GM18907 (cell line): Measurements from ENCODE around the gene EFCAB5.
"Not testable (repeated sequence)": the region's sequence is repeated elsewhere in the genome, so short reads cannot be mapped to it uniquely, and the experiment has no call there.

Experiments used
- ATAC-seq: cut with Tn5 transposase; IDR thresholded peaks from one replicate; pipeline ENCODE4 v1.9.1; 2021; ENCODE audit warnings: mild to moderate bottlenecking, moderate library complexity; ENCODE audit not compliant: unreplicated experiment

Gene EFCAB5

GRCh38 chr17:30000755-30001257, 59.4 kb downstream of the EFCAB5 start:
- no peak for ATAC-seq

DNA sequence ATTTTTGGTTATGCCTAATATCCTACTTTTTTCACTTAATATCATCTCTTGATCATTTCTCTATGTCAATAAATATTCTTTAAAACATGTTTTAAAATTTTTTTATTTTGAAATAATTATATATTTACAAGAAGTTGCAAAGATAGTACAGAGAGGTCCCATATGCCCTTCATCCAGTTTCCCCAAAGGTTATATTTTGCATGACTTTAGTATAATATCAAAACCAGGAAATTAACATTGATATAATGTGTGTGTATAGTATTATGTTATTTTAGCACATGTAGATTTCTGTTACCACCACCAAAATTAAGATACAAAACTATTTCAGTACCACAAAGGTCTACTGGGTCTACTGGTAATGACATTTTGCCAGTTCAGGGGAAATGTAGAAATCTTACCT, 60.7 kb downstream of the EFCAB5 start:
- ATAC-seq, result no peak

- no peak for ATAC-seq
Observed at GRCh38 chr17:30005709-30006320, 64.4 kb downstream of the EFCAB5 start.

- ATAC-seq, result not testable (repeated sequence)
Observed at GRCh38 chr17:30011934-30012333, 70.5 kb downstream of the EFCAB5 start.

DNA sequence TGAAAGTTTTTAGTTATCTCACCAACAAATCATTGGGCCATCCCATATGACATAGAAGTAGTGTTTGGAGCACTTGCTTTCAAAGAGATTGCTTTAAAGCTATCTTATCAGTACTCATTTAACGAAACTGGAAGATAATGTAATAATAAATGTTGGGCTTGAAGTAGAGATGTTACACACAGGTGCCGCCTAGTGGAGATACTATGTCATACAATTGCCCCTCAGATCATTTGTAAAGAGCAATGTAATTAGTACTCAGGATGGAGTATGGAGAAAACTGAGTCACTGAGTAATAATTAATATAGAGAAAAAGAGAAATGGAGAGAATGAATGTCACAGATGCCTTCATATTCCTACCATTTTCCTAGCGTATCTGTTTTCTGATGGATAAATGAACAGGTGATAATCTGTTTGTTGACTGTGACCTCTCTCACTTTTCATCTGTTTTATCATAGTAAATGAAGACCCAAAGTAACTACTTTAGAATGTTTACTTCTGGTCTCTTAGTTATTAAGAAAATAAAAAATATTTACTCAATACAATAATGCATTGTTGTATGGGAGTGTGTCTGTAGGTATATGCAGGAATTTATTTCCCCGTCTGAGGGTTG, 80.4 kb downstream of the EFCAB5 start:
- ATAC-seq, result no peak

GRCh38 chr17:30025325-30025724, 83.9 kb downstream of the EFCAB5 start:
- ATAC-seq, result not testable (repeated sequence)

GRCh38 chr17:30027676-30028075, 86.2 kb downstream of the EFCAB5 start:
- no peak for ATAC-seq

DNA sequence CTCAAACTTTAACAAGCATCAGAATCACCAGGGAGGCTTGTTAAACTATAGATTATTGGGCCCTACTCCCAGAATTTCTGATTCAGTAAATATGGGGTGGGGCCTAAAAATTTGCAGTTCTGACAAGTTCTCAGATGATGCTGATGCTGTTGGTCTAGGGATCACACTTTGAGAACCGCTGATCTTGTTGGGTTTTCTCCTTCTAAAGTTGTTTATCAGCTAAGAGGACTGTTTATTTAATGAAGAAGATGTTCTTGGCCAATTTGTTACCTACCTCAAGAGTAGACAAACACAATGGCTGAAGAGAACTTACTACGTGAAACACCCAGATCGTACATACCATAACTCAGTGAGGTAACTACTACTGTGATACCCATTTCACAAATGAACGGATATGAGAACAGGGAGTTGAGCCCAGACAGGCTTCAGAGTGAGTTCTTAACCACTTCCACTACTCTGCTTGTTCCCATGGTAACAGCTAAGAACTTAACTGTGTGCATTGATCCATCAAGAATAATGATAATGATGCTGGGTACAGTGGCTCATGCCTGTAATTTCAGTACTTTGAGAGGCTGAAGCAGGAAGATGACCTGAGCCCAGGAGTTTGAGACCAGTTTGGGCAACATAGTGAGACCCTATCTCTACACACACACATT, 89.9 kb downstream of the EFCAB5 start:
- no peak for ATAC-seq

GRCh38 chr17:30035369-30035768, 93.9 kb downstream of the EFCAB5 start:
- no peak for ATAC-seq

GRCh38 chr17:30040719-30041518, 99.5 kb downstream of the EFCAB5 start:
- ATAC-seq, result not testable (repeated sequence)

DNA sequence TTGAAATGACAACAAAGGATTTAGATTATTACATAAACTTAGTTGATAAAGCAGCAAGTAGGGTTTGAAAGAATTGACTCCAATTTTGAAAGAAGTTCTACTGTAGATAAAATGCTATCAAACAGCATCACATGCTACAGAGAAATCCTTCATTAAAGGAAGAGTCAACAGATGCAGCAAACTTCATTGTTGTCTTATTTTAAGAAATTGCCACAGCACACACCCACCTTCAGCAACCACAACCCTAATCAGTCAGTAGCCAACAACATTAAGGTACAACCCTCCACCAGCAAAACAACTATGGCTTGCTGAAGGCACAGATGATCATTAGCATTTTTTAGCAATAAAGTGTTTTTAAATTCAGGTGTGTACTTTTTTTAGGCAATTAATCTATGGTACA, 100.1 kb downstream of the EFCAB5 start:
- no peak for ATAC-seq

DNA sequence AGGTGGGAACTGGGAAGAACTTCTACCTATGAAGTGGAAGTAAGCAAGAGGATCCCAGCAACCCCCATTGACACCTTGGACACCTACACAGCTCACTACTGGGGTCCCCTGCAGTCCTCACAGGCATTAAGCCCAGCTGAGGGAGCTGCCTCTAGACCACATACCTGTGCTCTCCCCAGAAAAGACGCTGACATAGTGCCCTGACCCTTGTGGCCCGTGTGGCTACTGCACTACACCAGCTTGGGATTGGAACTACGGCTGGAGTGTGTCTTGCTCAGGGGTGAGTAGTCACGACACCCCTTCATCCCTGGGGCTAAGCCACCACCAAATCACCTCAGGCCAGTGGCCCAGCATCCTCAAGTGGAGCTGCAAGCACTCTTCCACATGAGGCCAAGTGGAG, 120.9 kb downstream of the EFCAB5 start:
- no peak for ATAC-seq

DNA sequence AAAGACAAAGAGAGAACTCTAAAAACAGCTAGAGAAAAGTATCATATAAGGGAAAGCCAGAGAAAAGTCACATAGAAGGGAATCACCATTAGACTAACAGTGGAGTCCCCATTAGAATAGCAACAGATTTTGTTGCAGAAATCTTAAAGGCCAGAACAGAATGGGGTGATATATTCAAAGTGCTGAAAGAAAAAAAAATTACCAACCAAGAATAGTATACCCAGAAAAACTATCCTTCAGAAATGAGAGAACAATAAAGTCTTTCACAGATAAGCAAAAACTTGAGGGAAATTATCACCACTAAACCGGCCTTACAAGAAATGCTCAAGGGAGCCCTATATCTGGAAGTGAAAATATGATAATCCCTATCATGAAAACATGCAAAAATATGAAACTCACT, 123.3 kb downstream of the EFCAB5 start:
- ATAC-seq, result no peak

DNA sequence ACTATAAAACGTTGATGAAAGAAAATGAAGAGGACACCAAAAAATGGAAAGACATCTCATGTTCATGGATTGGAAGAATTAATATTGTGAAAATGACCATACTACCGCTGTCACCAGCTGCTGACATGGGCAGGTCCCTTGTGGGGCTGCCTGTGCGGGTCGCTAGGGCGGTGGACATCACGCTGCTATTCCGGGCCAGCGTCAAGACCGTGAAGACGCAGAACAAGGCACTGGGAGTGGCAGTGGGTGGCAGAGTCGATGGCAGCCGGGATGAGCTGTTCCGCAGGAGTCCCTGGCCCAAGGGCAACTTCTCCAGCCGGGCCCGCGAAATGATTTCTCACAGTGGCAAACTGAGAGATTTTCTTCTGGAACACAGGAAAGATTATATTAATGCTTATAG, 127.0 kb downstream of the EFCAB5 start:
- ATAC-seq, result no peak

DNA sequence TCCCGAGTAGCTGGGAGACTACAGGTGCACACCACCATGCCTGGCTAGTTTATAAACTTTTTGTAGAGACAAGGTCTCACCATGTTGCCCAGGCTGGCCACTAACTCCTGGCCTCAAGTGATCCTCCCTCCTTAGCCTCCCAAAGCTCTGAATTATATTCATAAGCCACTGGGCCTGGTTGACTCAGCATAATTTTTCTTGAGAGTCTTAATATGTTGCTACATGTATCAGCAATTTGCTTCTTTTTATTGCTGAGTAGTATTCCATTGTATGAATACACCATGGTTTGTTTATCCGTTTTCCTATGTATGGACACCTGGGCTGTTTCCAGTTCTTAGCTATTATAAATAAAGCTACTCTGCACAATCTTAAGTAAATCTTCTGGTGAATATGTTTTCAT, 132.8 kb downstream of the EFCAB5 start:
- ATAC-seq, result no peak

GRCh38 chr17:30074730-30075129, 133.3 kb downstream of the EFCAB5 start:
- no peak for ATAC-seq

- no peak for ATAC-seq
Observed at GRCh38 chr17:30082773-30083172, 141.3 kb downstream of the EFCAB5 start.

DNA sequence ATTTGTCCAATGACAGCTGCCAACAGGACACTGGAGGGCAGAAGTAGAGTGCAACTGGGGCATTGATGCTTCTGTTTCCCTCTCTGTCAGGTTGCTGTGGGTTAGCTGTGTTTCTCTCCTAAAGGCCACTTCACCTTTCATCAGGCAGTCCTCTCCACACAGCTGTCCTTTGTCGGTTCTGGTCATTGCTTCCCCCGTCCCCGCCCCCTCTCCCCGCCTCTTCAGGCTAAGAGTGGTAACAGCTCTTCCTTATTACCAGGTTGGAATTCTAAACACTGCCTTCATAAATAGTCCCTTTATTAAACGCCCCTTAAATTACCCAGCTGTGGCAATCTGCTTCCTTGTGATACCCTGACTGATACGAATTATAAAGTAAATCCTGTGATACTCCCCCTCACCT, 143.4 kb downstream of the EFCAB5 start:
- no peak for ATAC-seq

DNA sequence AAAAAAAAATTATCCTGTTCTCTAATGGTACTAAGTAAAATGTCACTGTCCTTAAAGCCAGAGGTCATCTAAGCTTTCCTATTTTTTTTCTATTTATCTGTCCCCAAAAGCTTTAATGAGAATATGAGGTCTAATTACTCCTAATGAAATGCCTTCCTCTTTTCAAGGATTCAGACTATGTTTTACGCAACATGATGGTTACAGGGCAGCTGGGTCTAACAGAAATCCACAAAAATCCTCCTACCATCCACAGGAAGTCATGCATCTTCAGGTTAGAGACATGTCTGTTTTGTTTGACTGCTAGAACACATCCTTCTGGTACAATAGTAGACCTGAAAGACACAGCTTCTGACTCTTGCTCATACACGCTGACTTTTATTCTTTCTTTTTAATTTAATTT, 145.5 kb downstream of the EFCAB5 start:
- no peak for ATAC-seq

- not testable (repeated sequence) for ATAC-seq
Observed at GRCh38 chr17:30087431-30087830, 146.0 kb downstream of the EFCAB5 start.

GRCh38 chr17:30091121-30091670, 149.8 kb downstream of the EFCAB5 start:
- no peak for ATAC-seq
